DOHH2 (cell line): ENCODE results near the gene LRP4.

Source experiments
- CTCF ChIP-seq: fragments of 200-600 bp; sonication (generic); IDR thresholded peaks from one replicate; pipeline ENCODE4 v1.5.1; 2014; ENCODE audit warnings: antibody characterized with exemption, mild to moderate bottlenecking, low read depth, low read length; ENCODE audit not compliant: poor library complexity, severe bottlenecking
- EZH2phosphoT487 ChIP-seq: fragments of 200-600 bp; sonication (generic); IDR thresholded peaks from 2 replicates; pipeline ENCODE4 v1.6.1; 2017; ENCODE audit warnings: borderline replicate concordance, mild to moderate bottlenecking, antibody characterized with exemption, low read length, moderate library complexity, mixed read lengths

DNA sequence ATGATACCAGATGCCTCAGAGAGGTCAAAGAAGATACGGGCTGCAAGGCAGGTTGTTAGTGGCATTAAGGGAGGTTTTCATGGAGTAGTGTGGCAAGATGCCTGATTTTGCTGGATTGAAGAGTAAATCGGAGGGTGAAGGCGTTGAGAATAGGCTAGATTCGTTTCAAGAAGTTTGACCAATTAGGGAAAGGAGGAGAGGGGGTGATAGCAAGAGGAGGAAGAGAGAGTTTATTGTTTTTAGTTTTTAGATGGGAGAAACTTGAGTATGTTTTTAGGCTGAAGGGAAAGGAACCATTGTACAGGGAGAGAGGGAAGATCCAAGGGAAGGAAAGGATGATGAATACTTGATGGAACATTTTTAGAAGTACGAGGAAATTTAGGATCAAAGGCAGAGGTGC, 34.7 kb upstream of the LRP4 start:
- TF ChIP-seq CTCF, result no peak
- TF ChIP-seq EZH2phosphoT487, result no peak
